A549 (cell line): ENCODE data around the gene B3GAT1.

Experiments
- EP300 ChIP-seq, 2 experiments: fragments of >200 bp; sonication (Bioruptor Twin); formaldehyde crosslinking; IDR thresholded peaks; 2 replicates in 1 of 2; 3 replicates in 1 of 2; pipeline ENCODE4 v1.6.1; 2016 to 2017
- HOXA7 ChIP-seq: fragments of 250-450 bp; sonication (Bioruptor Pico); IDR thresholded peaks from 2 replicates; pipeline ENCODE4 v1.5.0; 2020; ENCODE audit warnings: mild to moderate bottlenecking, moderate library complexity
- HOXB13 ChIP-seq: fragments of 250-450 bp; sonication (Bioruptor Pico); IDR thresholded peaks from 2 replicates; pipeline ENCODE4 v1.5.0; 2020; ENCODE audit warnings: low read depth, mild to moderate bottlenecking, moderate library complexity
- JUNB ChIP-seq: fragments of >200 bp; sonication (Bioruptor Twin); formaldehyde crosslinking; IDR thresholded peaks from 2 replicates; pipeline ENCODE4 v1.6.1; 2016
- POLR2A ChIP-seq: IDR thresholded peaks from 2 replicates; pipeline ENCODE4 v1.6.1; 2012; ENCODE audit warnings: mild to moderate bottlenecking, low read length
- RAD21 ChIP-seq, 2 experiments: fragments of >200 bp in 1 of 2; sonication (Bioruptor Twin) in 1 of 2; formaldehyde crosslinking in 1 of 2; IDR thresholded peaks in 1 of 2; conservative IDR thresholded peaks in 1 of 2; 2 replicates in 1 of 2; 3 replicates in 1 of 2; pipeline ENCODE4 v1.6.1; 2012 to 2018; ENCODE audit warnings: inconsistent platforms in 1 of 2
- SMC3 ChIP-seq: fragments of >200 bp; sonication (Bioruptor Twin); formaldehyde crosslinking; IDR thresholded peaks from 3 replicates; pipeline ENCODE4 v1.6.1; 2018; ENCODE audit warnings: inconsistent platforms
- TF ChIP-seq, protein P1 (sequence below): fragments of >200 bp; sonication (Bioruptor Twin); formaldehyde crosslinking; IDR thresholded peaks from 3 replicates; pipeline ENCODE4 v1.5.1; 2016
- TF ChIP-seq, protein P2 (sequence below): fragments of 200-600 bp; sonication (generic); IDR thresholded peaks from 2 replicates; pipeline ENCODE4 v1.6.1; 2016; ENCODE audit warnings: antibody characterized with exemption, mild to moderate bottlenecking, moderate library complexity
- TF ChIP-seq, protein P3 (sequence below): IDR thresholded peaks from 2 replicates; pipeline ENCODE4 v1.6.1; 2012
- TF ChIP-seq, protein P4 (sequence below): fragments of 150-350 bp; IDR thresholded peaks from 2 replicates; pipeline ENCODE4 v1.6.1; 2014; ENCODE audit warnings: low read depth, mild to moderate bottlenecking, low read length

- TF ChIP-seq, protein P1, sequence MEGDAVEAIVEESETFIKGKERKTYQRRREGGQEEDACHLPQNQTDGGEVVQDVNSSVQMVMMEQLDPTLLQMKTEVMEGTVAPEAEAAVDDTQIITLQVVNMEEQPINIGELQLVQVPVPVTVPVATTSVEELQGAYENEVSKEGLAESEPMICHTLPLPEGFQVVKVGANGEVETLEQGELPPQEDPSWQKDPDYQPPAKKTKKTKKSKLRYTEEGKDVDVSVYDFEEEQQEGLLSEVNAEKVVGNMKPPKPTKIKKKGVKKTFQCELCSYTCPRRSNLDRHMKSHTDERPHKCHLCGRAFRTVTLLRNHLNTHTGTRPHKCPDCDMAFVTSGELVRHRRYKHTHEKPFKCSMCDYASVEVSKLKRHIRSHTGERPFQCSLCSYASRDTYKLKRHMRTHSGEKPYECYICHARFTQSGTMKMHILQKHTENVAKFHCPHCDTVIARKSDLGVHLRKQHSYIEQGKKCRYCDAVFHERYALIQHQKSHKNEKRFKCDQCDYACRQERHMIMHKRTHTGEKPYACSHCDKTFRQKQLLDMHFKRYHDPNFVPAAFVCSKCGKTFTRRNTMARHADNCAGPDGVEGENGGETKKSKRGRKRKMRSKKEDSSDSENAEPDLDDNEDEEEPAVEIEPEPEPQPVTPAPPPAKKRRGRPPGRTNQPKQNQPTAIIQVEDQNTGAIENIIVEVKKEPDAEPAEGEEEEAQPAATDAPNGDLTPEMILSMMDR: no peak
- TF ChIP-seq JUNB: no peak
- no peak for TF ChIP-seq POLR2A
- TF ChIP-seq, protein P2, sequence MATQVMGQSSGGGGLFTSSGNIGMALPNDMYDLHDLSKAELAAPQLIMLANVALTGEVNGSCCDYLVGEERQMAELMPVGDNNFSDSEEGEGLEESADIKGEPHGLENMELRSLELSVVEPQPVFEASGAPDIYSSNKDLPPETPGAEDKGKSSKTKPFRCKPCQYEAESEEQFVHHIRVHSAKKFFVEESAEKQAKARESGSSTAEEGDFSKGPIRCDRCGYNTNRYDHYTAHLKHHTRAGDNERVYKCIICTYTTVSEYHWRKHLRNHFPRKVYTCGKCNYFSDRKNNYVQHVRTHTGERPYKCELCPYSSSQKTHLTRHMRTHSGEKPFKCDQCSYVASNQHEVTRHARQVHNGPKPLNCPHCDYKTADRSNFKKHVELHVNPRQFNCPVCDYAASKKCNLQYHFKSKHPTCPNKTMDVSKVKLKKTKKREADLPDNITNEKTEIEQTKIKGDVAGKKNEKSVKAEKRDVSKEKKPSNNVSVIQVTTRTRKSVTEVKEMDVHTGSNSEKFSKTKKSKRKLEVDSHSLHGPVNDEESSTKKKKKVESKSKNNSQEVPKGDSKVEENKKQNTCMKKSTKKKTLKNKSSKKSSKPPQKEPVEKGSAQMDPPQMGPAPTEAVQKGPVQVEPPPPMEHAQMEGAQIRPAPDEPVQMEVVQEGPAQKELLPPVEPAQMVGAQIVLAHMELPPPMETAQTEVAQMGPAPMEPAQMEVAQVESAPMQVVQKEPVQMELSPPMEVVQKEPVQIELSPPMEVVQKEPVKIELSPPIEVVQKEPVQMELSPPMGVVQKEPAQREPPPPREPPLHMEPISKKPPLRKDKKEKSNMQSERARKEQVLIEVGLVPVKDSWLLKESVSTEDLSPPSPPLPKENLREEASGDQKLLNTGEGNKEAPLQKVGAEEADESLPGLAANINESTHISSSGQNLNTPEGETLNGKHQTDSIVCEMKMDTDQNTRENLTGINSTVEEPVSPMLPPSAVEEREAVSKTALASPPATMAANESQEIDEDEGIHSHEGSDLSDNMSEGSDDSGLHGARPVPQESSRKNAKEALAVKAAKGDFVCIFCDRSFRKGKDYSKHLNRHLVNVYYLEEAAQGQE: no peak
- no peak for TF ChIP-seq RAD21 (conservative IDR thresholded peaks at IDR 0.05 in 1 of 2, IDR thresholded peaks at IDR 0.05 in 1 of 2)
- TF ChIP-seq, protein P3, sequence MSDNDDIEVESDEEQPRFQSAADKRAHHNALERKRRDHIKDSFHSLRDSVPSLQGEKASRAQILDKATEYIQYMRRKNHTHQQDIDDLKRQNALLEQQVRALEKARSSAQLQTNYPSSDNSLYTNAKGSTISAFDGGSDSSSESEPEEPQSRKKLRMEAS: no peak
- TF ChIP-seq EP300 (IDR thresholded peaks at IDR 0.05): no peak
- no peak for TF ChIP-seq HOXB13
- no peak for TF ChIP-seq HOXA7 (CRISPR knock-in tag)
- TF ChIP-seq, protein P4, sequence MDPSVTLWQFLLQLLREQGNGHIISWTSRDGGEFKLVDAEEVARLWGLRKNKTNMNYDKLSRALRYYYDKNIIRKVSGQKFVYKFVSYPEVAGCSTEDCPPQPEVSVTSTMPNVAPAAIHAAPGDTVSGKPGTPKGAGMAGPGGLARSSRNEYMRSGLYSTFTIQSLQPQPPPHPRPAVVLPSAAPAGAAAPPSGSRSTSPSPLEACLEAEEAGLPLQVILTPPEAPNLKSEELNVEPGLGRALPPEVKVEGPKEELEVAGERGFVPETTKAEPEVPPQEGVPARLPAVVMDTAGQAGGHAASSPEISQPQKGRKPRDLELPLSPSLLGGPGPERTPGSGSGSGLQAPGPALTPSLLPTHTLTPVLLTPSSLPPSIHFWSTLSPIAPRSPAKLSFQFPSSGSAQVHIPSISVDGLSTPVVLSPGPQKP: no peak
- no peak for TF ChIP-seq SMC3
Measured at GRCh38 chr11:134425816-134426536, 13.9 kb upstream of the B3GAT1 start.
